HL-60 (cell line): ENCODE data around the gene WDR35.

ENCODE experiments used
- DNase-seq, 2 experiments: peaks; one replicate each; pipeline ENCODE4 v3.0.0-alpha.2; 2010 to 2020; ENCODE audit warnings: low read depth in 1 of 2, low spot score in 1 of 2
- H3K27ac ChIP-seq: fragments of 250-450 bp; sonication (Bioruptor Pico); replicated peaks from 2 replicates; pipeline ENCODE4 v1.5.1; 2020; ENCODE audit warnings: mild to moderate bottlenecking, moderate library complexity
- H3K27me3 ChIP-seq: fragments of 250-450 bp; sonication (Bioruptor Pico); 2 replicates; pipeline ENCODE4 v1.5.1; 2021; ENCODE audit warnings: mild to moderate bottlenecking, moderate library complexity; ENCODE audit not compliant: insufficient read depth, poor library complexity, severe bottlenecking
- H3K4me3 ChIP-seq: replicated peaks from 2 replicates; pipeline ENCODE4 v1.5.1; 2011; ENCODE audit warnings: mild to moderate bottlenecking, control low read depth, low read length; ENCODE audit not compliant: insufficient read depth
- GABPA ChIP-seq: IDR thresholded peaks from 2 replicates; pipeline ENCODE4 v1.6.1; 2012; ENCODE audit warnings: low read depth
- POLR2AphosphoS5 ChIP-seq: IDR thresholded peaks from 2 replicates; pipeline ENCODE4 v1.6.1; 2012; ENCODE audit warnings: low read depth
- SPI1 ChIP-seq: IDR thresholded peaks from 2 replicates; pipeline ENCODE4 v1.6.1; 2012; ENCODE audit warnings: low read depth, mild to moderate bottlenecking, borderline replicate concordance
- TF ChIP-seq, protein P1 (sequence below): IDR thresholded peaks from 2 replicates; pipeline ENCODE4 v1.6.1; 2012; ENCODE audit warnings: low read depth; ENCODE audit not compliant: insufficient replicate concordance
- TF ChIP-seq, protein P2 (sequence below): IDR thresholded peaks from one replicate; pipeline ENCODE4 v1.5.1; 2011; ENCODE audit warnings: low read length, control low read depth, inconsistent platforms; ENCODE audit not compliant: insufficient read depth

The WDR35 gene

DNA sequence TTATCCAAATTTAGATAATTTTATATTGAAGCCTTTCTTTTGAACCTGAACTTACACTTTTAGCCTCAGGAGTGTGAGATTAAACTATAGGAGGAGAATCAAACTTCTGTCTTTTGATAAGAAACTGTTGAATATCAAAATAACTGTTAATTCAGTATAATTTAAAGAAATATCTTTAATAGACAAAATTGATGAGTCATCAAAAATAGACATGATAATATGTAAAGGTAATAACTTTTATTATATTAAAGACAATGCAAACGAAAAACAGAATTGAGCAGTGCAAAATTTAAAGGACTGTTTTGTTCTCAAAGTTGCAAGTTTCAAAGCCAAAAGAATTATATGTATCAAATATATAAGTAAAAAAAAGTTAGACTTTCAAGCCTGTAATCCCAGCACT lies 2.0 kb upstream of the WDR35 start:
- TF ChIP-seq, protein P1, sequence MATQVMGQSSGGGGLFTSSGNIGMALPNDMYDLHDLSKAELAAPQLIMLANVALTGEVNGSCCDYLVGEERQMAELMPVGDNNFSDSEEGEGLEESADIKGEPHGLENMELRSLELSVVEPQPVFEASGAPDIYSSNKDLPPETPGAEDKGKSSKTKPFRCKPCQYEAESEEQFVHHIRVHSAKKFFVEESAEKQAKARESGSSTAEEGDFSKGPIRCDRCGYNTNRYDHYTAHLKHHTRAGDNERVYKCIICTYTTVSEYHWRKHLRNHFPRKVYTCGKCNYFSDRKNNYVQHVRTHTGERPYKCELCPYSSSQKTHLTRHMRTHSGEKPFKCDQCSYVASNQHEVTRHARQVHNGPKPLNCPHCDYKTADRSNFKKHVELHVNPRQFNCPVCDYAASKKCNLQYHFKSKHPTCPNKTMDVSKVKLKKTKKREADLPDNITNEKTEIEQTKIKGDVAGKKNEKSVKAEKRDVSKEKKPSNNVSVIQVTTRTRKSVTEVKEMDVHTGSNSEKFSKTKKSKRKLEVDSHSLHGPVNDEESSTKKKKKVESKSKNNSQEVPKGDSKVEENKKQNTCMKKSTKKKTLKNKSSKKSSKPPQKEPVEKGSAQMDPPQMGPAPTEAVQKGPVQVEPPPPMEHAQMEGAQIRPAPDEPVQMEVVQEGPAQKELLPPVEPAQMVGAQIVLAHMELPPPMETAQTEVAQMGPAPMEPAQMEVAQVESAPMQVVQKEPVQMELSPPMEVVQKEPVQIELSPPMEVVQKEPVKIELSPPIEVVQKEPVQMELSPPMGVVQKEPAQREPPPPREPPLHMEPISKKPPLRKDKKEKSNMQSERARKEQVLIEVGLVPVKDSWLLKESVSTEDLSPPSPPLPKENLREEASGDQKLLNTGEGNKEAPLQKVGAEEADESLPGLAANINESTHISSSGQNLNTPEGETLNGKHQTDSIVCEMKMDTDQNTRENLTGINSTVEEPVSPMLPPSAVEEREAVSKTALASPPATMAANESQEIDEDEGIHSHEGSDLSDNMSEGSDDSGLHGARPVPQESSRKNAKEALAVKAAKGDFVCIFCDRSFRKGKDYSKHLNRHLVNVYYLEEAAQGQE: no peak
- no peak for TF ChIP-seq POLR2AphosphoS5
- TF ChIP-seq SPI1: no peak
- TF ChIP-seq GABPA: no peak
- TF ChIP-seq, protein P2, sequence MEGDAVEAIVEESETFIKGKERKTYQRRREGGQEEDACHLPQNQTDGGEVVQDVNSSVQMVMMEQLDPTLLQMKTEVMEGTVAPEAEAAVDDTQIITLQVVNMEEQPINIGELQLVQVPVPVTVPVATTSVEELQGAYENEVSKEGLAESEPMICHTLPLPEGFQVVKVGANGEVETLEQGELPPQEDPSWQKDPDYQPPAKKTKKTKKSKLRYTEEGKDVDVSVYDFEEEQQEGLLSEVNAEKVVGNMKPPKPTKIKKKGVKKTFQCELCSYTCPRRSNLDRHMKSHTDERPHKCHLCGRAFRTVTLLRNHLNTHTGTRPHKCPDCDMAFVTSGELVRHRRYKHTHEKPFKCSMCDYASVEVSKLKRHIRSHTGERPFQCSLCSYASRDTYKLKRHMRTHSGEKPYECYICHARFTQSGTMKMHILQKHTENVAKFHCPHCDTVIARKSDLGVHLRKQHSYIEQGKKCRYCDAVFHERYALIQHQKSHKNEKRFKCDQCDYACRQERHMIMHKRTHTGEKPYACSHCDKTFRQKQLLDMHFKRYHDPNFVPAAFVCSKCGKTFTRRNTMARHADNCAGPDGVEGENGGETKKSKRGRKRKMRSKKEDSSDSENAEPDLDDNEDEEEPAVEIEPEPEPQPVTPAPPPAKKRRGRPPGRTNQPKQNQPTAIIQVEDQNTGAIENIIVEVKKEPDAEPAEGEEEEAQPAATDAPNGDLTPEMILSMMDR: no peak
- no peak for DNase-seq
- H3K27ac ChIP-seq: no peak overlapping the region

DNA sequence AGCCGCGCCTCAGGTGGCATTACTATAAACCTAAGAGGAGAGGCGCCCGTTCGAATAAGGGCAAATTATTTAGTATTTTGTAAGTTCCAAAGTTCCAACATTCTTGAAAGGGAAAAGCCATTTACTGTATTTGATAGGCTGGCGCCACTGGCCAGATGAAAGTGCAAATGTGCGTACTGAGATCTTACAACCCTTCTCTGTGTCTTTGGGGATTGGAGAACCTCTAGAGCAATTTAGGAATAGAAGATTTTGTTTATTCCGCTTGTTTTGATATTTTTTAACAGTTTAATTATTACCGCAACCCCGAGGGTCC lies 467 bp upstream of the WDR35 start:
- H3K27me3 ChIP-seq: peaks cover 7% of the 10 kb centered on the region
- TF ChIP-seq, protein P1: no peak
- TF ChIP-seq, protein P2: no peak
- no peak for TF ChIP-seq GABPA
- no peak for TF ChIP-seq POLR2AphosphoS5
- TF ChIP-seq SPI1: no peak
- peak overlapping the region; percentile 99 for H3K4me3 ChIP-seq
- DNase-seq: no peak
- H3K27ac ChIP-seq: peak overlapping the region; percentile 59; the same call in 1 of the 2 replicates

More for the DNA sequence above, 2.0 kb upstream of the WDR35 start:
- Histone ChIP-seq H3K27me3 (peaks cover 10% of the 10 kb centered on the region), H3K4me3 (no peak overlapping the region)

DNA sequence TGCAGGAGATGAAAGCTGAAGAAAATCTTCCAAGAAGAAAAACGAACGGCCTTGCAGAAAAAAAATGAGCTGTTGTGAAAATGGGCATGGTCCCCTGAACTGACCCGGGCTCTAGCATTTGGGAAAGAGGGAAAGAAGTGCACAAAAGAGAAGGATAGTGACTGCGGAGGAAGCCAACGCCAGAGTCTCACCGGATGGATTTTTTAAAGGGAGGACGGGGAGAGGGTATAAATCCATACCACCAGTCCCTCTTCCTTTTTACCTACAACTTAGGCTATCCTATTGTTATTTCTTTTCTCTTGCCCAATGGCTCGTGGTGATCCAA lies 601 bp downstream of the WDR35 start:
- Histone ChIP-seq H3K4me3 (peak overlapping the region; percentile 99), H3K27ac (peak overlapping the region; percentile 59)
- TF ChIP-seq SPI1 (0 out of 2 replicates have a peak, but pooled peaks have one; percentile 1), GABPA (no peak), POLR2AphosphoS5 (no peak)
- TF ChIP-seq, protein P2: no peak
- TF ChIP-seq, protein P1: no peak

More for the DNA sequence above, 601 bp downstream of the WDR35 start:
- H3K27me3 ChIP-seq: peaks cover 6% of the 10 kb centered on the region
- no peak for DNase-seq
